Measurements from ENCODE around the gene MAML3.

- TF ChIP-seq POLR2A (IDR thresholded peaks at IDR 0.05; ENCODE audit: low read length): no peak
- TF ChIP-seq GATA1 (IDR thresholded peaks at IDR 0.05; ENCODE audit: low read depth, low read length): no peak
Observed at GRCh38 chr4:140061659-140062289, 92.2 kb downstream of the MAML3 start.
